H1 (cell line): ENCODE data around the gene FGL2. TPM values are rescaled to one million over a fixed set of nuclear protein-coding genes. Genes with fewer than 3 reads are reported as not detected.

Experiments used
- CTCF ChIA-PET: fragments of 300-600 bp; sonication (Branson Sonifier 250); formaldehyde crosslinking; loops from one replicate; lab custom pipeline; 2021; ENCODE audit not compliant: partially characterized antibody; lab: Charles Lee
- POLR2A ChIA-PET: fragments of 300-600 bp; sonication (Branson Sonifier 250); formaldehyde crosslinking; loops from one replicate; lab custom pipeline; 2021; ENCODE audit warnings: inconsistent platforms; ENCODE audit not compliant: partially characterized antibody; lab: Charles Lee
- DNase-seq, 2 experiments: peaks; one replicate each; pipeline versions ENCODE4 v3.0.0 to v3.0.0-alpha.2; 2010 to 2022; ENCODE audit warnings: low spot score in 2 of 2, low read depth in 1 of 2, mixed read lengths in 1 of 2
- FAIRE-seq: peaks from 2 replicates; lab custom pipeline; 2011; peaks lifted over from hg19 to GRCh38; lab: Jason Lieb, UNC
- H2AFZ ChIP-seq: 2 replicates; pipeline ENCODE4 v1.8.1; 2012; ENCODE audit warnings: low read length, inconsistent platforms
- H2AK5ac ChIP-seq: 2 replicates; pipeline ENCODE4 v1.6.1; 2013; ENCODE audit warnings: low read depth, low read length
- H2BK120ac ChIP-seq: replicated peaks from 2 replicates; pipeline ENCODE3; 2013; ENCODE audit warnings: low read depth, low read length, inconsistent platforms
- H2BK12ac ChIP-seq: 2 replicates; pipeline ENCODE4 v1.6.1; 2013; ENCODE audit warnings: low read depth, low read length
- H2BK15ac ChIP-seq: 2 replicates; pipeline ENCODE4 v1.6.1; 2013; ENCODE audit warnings: low read length
- H2BK20ac ChIP-seq: 2 replicates; pipeline ENCODE4 v1.6.1; 2013; ENCODE audit warnings: low read length
- H2BK5ac ChIP-seq: 2 replicates; pipeline ENCODE4 v1.6.1; 2013; ENCODE audit warnings: low read depth, low read length
- H3K14ac ChIP-seq: 2 replicates; pipeline ENCODE4 v1.6.1; 2013; ENCODE audit warnings: inconsistent platforms; ENCODE audit not compliant: insufficient read length
- H3K18ac ChIP-seq: 2 replicates; pipeline ENCODE4 v1.6.1; 2013; ENCODE audit warnings: low read length; ENCODE audit errors: extremely low read depth
- H3K23ac ChIP-seq: 2 replicates; pipeline ENCODE4 v1.6.1; 2013; ENCODE audit warnings: inconsistent platforms; ENCODE audit not compliant: insufficient read length
- H3K23me2 ChIP-seq: 2 replicates; pipeline ENCODE4 v1.6.1; 2013; ENCODE audit warnings: low read depth, low read length
- H3K27ac ChIP-seq: 2 replicates; pipeline ENCODE4 v1.6.1; 2011; ENCODE audit warnings: low read depth, low read length, inconsistent platforms
- H3K27me3 ChIP-seq, 4 experiments: replicated peaks in 1 of 4; 1 replicate in 1 of 4; 2 replicates in 3 of 4; pipeline versions ENCODE4 v1.6.1 to v1.8.1; 2011 to 2013; ENCODE audit warnings: low read length in 3 of 4, mild to moderate bottlenecking in 3 of 4, inconsistent platforms in 2 of 4, mixed read lengths in 2 of 4, moderate library complexity in 1 of 4; ENCODE audit not compliant: control insufficient read depth in 3 of 4, insufficient read depth in 3 of 4; ENCODE audit errors: extremely low read depth in 1 of 4
- H3K36me3 ChIP-seq, 4 experiments: 2 replicates each; pipeline versions ENCODE4 v1.6.1 to v1.8.1; 2011 to 2013; ENCODE audit warnings: mild to moderate bottlenecking in 4 of 4, low read length in 3 of 4, moderate library complexity in 2 of 4, control low read depth in 1 of 4, inconsistent platforms in 1 of 4; ENCODE audit not compliant: insufficient read depth in 4 of 4, control insufficient read depth in 2 of 4
- H3K4ac ChIP-seq: replicated peaks from 2 replicates; pipeline ENCODE3; 2013; ENCODE audit warnings: low read length, low read depth, mixed read lengths, inconsistent platforms; ENCODE audit not compliant: insufficient read length
- H3K4me1 ChIP-seq, 4 experiments: replicated peaks in 1 of 4; 1 replicate in 1 of 4; 2 replicates in 3 of 4; pipeline versions ENCODE4 v1.6.1 to v1.8.1; 2011 to 2013; ENCODE audit warnings: low read length in 3 of 4, inconsistent platforms in 2 of 4, mixed read lengths in 1 of 4; ENCODE audit not compliant: insufficient read depth in 4 of 4, control insufficient read depth in 3 of 4
- H3K4me2 ChIP-seq, 2 experiments: 2 replicates each; pipeline versions ENCODE4 v1.6.1 to v1.8.1; 2011 to 2013; ENCODE audit warnings: low read depth in 2 of 2, low read length in 2 of 2, control low read depth in 1 of 2, inconsistent platforms in 1 of 2, mild to moderate bottlenecking in 1 of 2; ENCODE audit not compliant: insufficient read depth in 1 of 2
- H3K4me3 ChIP-seq, 4 experiments: fragments of 200-600, 300-600 bp in 1 of 4; sonication (generic), shearing (Covaris generic), sonication (Bioruptor Twin) in 1 of 4; 2 replicates each; pipeline versions ENCODE4 v1.5.1 to v1.8.1; 2011 to 2016; ENCODE audit warnings: low read length in 4 of 4, low read depth in 3 of 4, control low read depth in 2 of 4, inconsistent platforms in 2 of 4, mild to moderate bottlenecking in 2 of 4, mixed read lengths in 1 of 4, moderate library complexity in 1 of 4; ENCODE audit not compliant: insufficient read depth in 2 of 4; ENCODE audit errors: extremely low read depth in 1 of 4
- H3K56ac ChIP-seq: replicated peaks from 2 replicates; pipeline ENCODE3; 2013; ENCODE audit warnings: low read depth, mild to moderate bottlenecking, mixed read lengths, low read length, inconsistent platforms; ENCODE audit not compliant: insufficient read length
- H3K79me1 ChIP-seq: 2 replicates; pipeline ENCODE4 v1.6.1; 2013; ENCODE audit warnings: low read depth, low read length, control low read depth
- H3K79me2 ChIP-seq, 2 experiments: 2 replicates each; pipeline versions ENCODE4 v1.6.1 to v1.8.1; 2012 to 2013; ENCODE audit warnings: low read length in 2 of 2, mild to moderate bottlenecking in 2 of 2, inconsistent platforms in 1 of 2; ENCODE audit not compliant: insufficient read depth in 2 of 2, control insufficient read depth in 1 of 2
- H3K9ac ChIP-seq, 4 experiments: replicated peaks in 1 of 4; 1 replicate in 1 of 4; 2 replicates in 3 of 4; pipeline versions ENCODE4 v1.6.1 to v1.8.1; 2011 to 2013; ENCODE audit warnings: low read depth in 3 of 4, low read length in 3 of 4, control low read depth in 2 of 4, mild to moderate bottlenecking in 2 of 4, moderate library complexity in 2 of 4, inconsistent platforms in 1 of 4; ENCODE audit errors: extremely low read depth in 1 of 4
- H3K9me3 ChIP-seq, 2 experiments: 2 replicates each; pipeline versions ENCODE4 v1.6.1 to v1.8.1; 2012 to 2013; ENCODE audit warnings: mild to moderate bottlenecking in 2 of 2, moderate library complexity in 2 of 2, control low read depth in 1 of 2, inconsistent platforms in 1 of 2, low read depth in 1 of 2, low read length in 1 of 2, mixed read lengths in 1 of 2; ENCODE audit not compliant: insufficient read depth in 2 of 2
- H4K20me1 ChIP-seq, 2 experiments: replicated peaks in 1 of 2; 2 replicates each; pipeline versions ENCODE3 to v1.8.1; 2011 to 2013; ENCODE audit warnings: inconsistent platforms in 2 of 2, low read length in 2 of 2, mild to moderate bottlenecking in 1 of 2; ENCODE audit not compliant: insufficient read depth in 2 of 2, control insufficient read depth in 1 of 2
- H4K5ac ChIP-seq: 2 replicates; pipeline ENCODE4 v1.6.1; 2013; ENCODE audit warnings: low read length, low read depth, mixed read lengths, inconsistent platforms; ENCODE audit not compliant: insufficient read length
- H4K8ac ChIP-seq: 2 replicates; pipeline ENCODE4 v1.8.0; 2013; ENCODE audit warnings: mild to moderate bottlenecking, moderate library complexity, low read length, inconsistent platforms; ENCODE audit not compliant: insufficient read depth; ENCODE audit errors: extremely low read depth
- H4K91ac ChIP-seq: replicated peaks from 2 replicates; pipeline ENCODE3; 2013; ENCODE audit warnings: low read length, mixed read lengths, inconsistent platforms; ENCODE audit not compliant: insufficient read length
- E2F6 ChIP-seq: IDR thresholded peaks from 2 replicates; pipeline ENCODE4 v1.6.1; 2012; ENCODE audit warnings: inconsistent platforms
- EP300 ChIP-seq, 2 experiments: IDR thresholded peaks; 1 replicate in 1 of 2; 2 replicates in 1 of 2; pipeline ENCODE4 v1.6.1; 2011 to 2012; ENCODE audit warnings: low read depth in 2 of 2, low read length in 2 of 2, mild to moderate bottlenecking in 2 of 2, borderline replicate concordance in 1 of 2, inconsistent platforms in 1 of 2, moderate library complexity in 1 of 2
- GTF2F1 ChIP-seq: IDR thresholded peaks from 2 replicates; pipeline ENCODE4 v1.6.1; 2012; ENCODE audit warnings: low read depth, low read length, improper control_type of control experiment, borderline replicate concordance
- HDAC2 ChIP-seq, 2 experiments: fragments of 300-600 bp in 1 of 2; sonication (generic) in 1 of 2; IDR thresholded peaks; 2 replicates each; pipeline ENCODE4 v1.6.1; 2011 to 2012; ENCODE audit warnings: low read depth in 2 of 2, low read length in 2 of 2, mild to moderate bottlenecking in 2 of 2, moderate library complexity in 2 of 2, borderline replicate concordance in 1 of 2, inconsistent platforms in 1 of 2
- KDM5A ChIP-seq: fragments of 200-600 bp; IDR thresholded peaks from 2 replicates; pipeline ENCODE4 v1.7.1; 2012; ENCODE audit warnings: mild to moderate bottlenecking, low read length, inconsistent platforms, mixed read lengths
- NRF1 ChIP-seq: IDR thresholded peaks from 2 replicates; pipeline ENCODE4 v1.6.1; 2011; ENCODE audit warnings: mild to moderate bottlenecking, low read depth, low read length, improper control_type of control experiment
- RFX5 ChIP-seq: IDR thresholded peaks from 2 replicates; pipeline ENCODE4 v1.6.1; 2011; ENCODE audit warnings: low read depth, low read length, improper control_type of control experiment, borderline replicate concordance
- SAP30 ChIP-seq: fragments of 300-600 bp; sonication (generic); IDR thresholded peaks from 2 replicates; pipeline ENCODE4 v1.7.1; 2012; ENCODE audit warnings: low read length, moderate library complexity, mild to moderate bottlenecking, inconsistent platforms; ENCODE audit not compliant: insufficient read depth, insufficient replicate concordance
- SIN3A ChIP-seq, 2 experiments: IDR thresholded peaks in 1 of 2; conservative IDR thresholded peaks in 1 of 2; 2 replicates each; pipeline ENCODE4 v1.6.1; 2011 to 2012; ENCODE audit warnings: low read length in 2 of 2, improper control_type of control experiment in 1 of 2, low read depth in 1 of 2, mild to moderate bottlenecking in 1 of 2
- SIRT6 ChIP-seq: IDR thresholded peaks from one replicate; pipeline ENCODE4 v1.7.1; 2012; ENCODE audit warnings: low read length, inconsistent platforms
- SRF ChIP-seq: IDR thresholded peaks from 2 replicates; pipeline ENCODE4 v1.6.1; 2011; ENCODE audit warnings: mild to moderate bottlenecking, low read depth, low read length, moderate library complexity
- SUZ12 ChIP-seq: fragments of 200-600 bp; sonication (generic); IDR thresholded peaks from 2 replicates; pipeline ENCODE4 v1.6.1; 2012; ENCODE audit warnings: mild to moderate bottlenecking, inconsistent platforms, low read length, moderate library complexity, mixed read lengths
- TAF1 ChIP-seq: IDR thresholded peaks from 2 replicates; pipeline ENCODE4 v1.6.1; 2011; ENCODE audit warnings: mild to moderate bottlenecking, low read depth, low read length
- WGBS, 2 experiments: shearing (Covaris generic) in 1 of 2; methylation state at CpG; one replicate each; pipeline versions ENCODE4 v1.1.6 to v1.1.7; 2013 to 2015; ENCODE audit warnings: low lambda C conversion rate in 2 of 2, mixed read lengths in 2 of 2, inconsistent platforms in 1 of 2, low coverage in 1 of 2, missing lambda C conversion rate in 1 of 2; ENCODE audit not compliant: insufficient replicate concordance in 2 of 2, insufficient coverage in 1 of 2, insufficient read length in 1 of 2; ENCODE audit errors: extremely low coverage in 1 of 2, missing lambda C conversion rate in 1 of 2; 5-methylcytosine and 5-hydroxymethylcytosine counted together
- polyA plus RNA-seq, 7 experiments: library from polyadenylated mRNA; depleted of rRNA in 3 of 7; stranded (reverse) in 5 of 7; unstranded in 2 of 7; fragments of >200 nt in 5 of 7; fragments of 200-250 nt in 2 of 7; gene quantifications; 1 replicate in 5 of 7; 2 replicates in 1 of 7; 4 replicates in 1 of 7; pipeline versions ENCODE4 v1.2.1 to v1.2.3, GENCODE V29; 2011 to 2013; ENCODE audit warnings: missing spikeins in 2 of 7, mixed read lengths in 2 of 7
- total RNA-seq: library from RNA; stranded (reverse); fragmentation: NEBNext Ultra II Directional; extraction: Animal tissue kit (Norgen Biotek cat#: 25700); gene quantifications from 2 replicates; pipeline ENCODE4 v1.2.1, GENCODE V29; 2021

The FGL2 gene
- total and polyA plus RNA-seq, 2 of the 8 experiments (the other 6 are each of a cell fraction or from before 2014, with no cell fraction given): not detected

- WGBS, 2 experiments: 84% methylated on average over 3 of the region's 3 CpGs; no CpG with 5 or more reads in 1 of the 2 experiments
- H3K4me3 ChIP-seq: no peak overlapping the region
- CTCF ChIA-PET: interaction anchor here (0.8 to 3.5 kb wide), 16 partner anchors 10 to 123 kb away, joined by 3 to 23 read pairs (median 5); partner anchors contain the start of gene FGL2
- no peak overlapping the region for H2BK120ac ChIP-seq
- no peaks in the 10 kb centered on the region; a peak in 1 of 7 replicates for H3K4me1 ChIP-seq
- H3K9me3 ChIP-seq: no peaks in the 10 kb centered on the region
- no peak overlapping the region for H3K27ac ChIP-seq
- no peak overlapping the region for H3K4me2 ChIP-seq
- H3K36me3 ChIP-seq: no peaks in the 10 kb centered on the region
- H4K8ac ChIP-seq: no peak overlapping the region
- H3K79me2 ChIP-seq: no peaks in the 10 kb centered on the region
- no peaks in the 10 kb centered on the region for H3K27me3 ChIP-seq
- no peaks in the 10 kb centered on the region for H3K79me1 ChIP-seq
- no peak overlapping the region for H3K18ac ChIP-seq
- H3K56ac ChIP-seq: no peak overlapping the region
- no peak overlapping the region for H2BK5ac ChIP-seq
- H2AK5ac ChIP-seq: no peak overlapping the region
- no peak overlapping the region for H2BK15ac ChIP-seq
- H3K23me2 ChIP-seq: no peaks in the 10 kb centered on the region
- POLR2A ChIA-PET: no interaction called here
- DNase-seq (no peak), FAIRE-seq (no peak)
- H3K14ac ChIP-seq: no peak overlapping the region
- H4K20me1 ChIP-seq: no peaks in the 10 kb centered on the region
- no peak overlapping the region for H4K91ac ChIP-seq
- H2BK12ac ChIP-seq: no peak overlapping the region
- H2BK20ac ChIP-seq: no peak overlapping the region
- no peak overlapping the region for H3K4ac ChIP-seq
- no peak overlapping the region for H4K5ac ChIP-seq
- no peak overlapping the region for H3K9ac ChIP-seq
- no peak overlapping the region for H2AFZ ChIP-seq
- H3K23ac ChIP-seq: no peak overlapping the region
- TF ChIP-seq SUZ12: no peak
- TF ChIP-seq SIRT6: no peak
- no peak for TF ChIP-seq HDAC2 (IDR thresholded peaks at IDR 0.05; ENCODE audit: borderline replicate concordance in 1 of 2, low read depth in 2 of 2, low read length in 2 of 2)
- no peak for TF ChIP-seq SAP30
- no peak for TF ChIP-seq SRF
- TF ChIP-seq NRF1: no peak
- no peak for TF ChIP-seq RFX5
- TF ChIP-seq E2F6: no peak
- TF ChIP-seq GTF2F1: no peak
- TF ChIP-seq KDM5A: no peak
- TF ChIP-seq TAF1: no peak
- TF ChIP-seq SIN3A (conservative IDR thresholded peaks at IDR 0.05 in 1 of 2, IDR thresholded peaks at IDR 0.05 in 1 of 2; ENCODE audit: low read depth in 1 of 2, low read length in 2 of 2): no peak
- no peak for TF ChIP-seq EP300 (IDR thresholded peaks at IDR 0.05; ENCODE audit: borderline replicate concordance in 1 of 2, low read depth in 2 of 2, low read length in 2 of 2)
Measured at GRCh38 chr7:77248154-77248553, 48.5 kb upstream of the FGL2 start.
